Gastroesophageal sphincter (tissue), 4 donors: Measurements from ENCODE around the gene DNAJC11. TPM values are rescaled to one million over a fixed set of nuclear protein-coding genes. Genes with fewer than 3 reads are reported as not detected.

Experiments
- ATAC-seq: fragments of 150-250 bp; one replicate; pipeline ENCODE4 v1.9.1; 2016; ENCODE audit warnings: mild to moderate bottlenecking, moderate library complexity
- H3K27ac ChIP-seq, 4 donors: fragments of 200-600 bp; sonication (generic) in 3 of 4; 1 replicate in 3 of 4; 2 replicates in 1 of 4; pipeline ENCODE4 v1.5.1; 2016 to 2019
- H3K27me3 ChIP-seq: fragments of 200-600 bp; sonication (generic); one replicate; pipeline ENCODE4 v1.5.1; 2019
- H3K36me3 ChIP-seq, 2 donors: fragments of 200-600 bp; sonication (generic); one replicate each; pipeline ENCODE4 v1.5.1; 2019; ENCODE audit warnings: control low read depth in 1 of 2
- H3K4me1 ChIP-seq, 3 donors: fragments of 200-600 bp; sonication (generic); 1 replicate in 2 of 3; 2 replicates in 1 of 3; pipeline ENCODE4 v1.5.1; 2016 to 2019; ENCODE audit warnings: control low read depth in 2 of 3
- H3K4me3 ChIP-seq, 2 donors: fragments of 200-600 bp; sonication (generic); one replicate each; pipeline ENCODE4 v1.5.1; 2019; ENCODE audit warnings: mild to moderate bottlenecking in 1 of 2, moderate library complexity in 1 of 2
- H3K9me3 ChIP-seq, 3 donors: fragments of 200-600 bp; sonication (generic); one replicate each; pipeline ENCODE4 v1.5.1; 2017 to 2019; ENCODE audit warnings: control low read depth in 2 of 3
- CTCF ChIP-seq, 4 experiments: fragments of 200-600 bp in 2 of 4; fragments of 450-650 bp in 2 of 4; sonication (generic) in 1 of 4; IDR thresholded peaks; one replicate each; pipeline ENCODE4 v1.5.1; 2017 to 2019; ENCODE audit warnings: antibody characterized with exemption in 4 of 4, mild to moderate bottlenecking in 2 of 4, moderate library complexity in 2 of 4
- EP300 ChIP-seq: sonication (generic); formaldehyde crosslinking; IDR thresholded peaks from one replicate; pipeline ENCODE4 v1.6.1; 2017; ENCODE audit warnings: antibody characterized with exemption, mild to moderate bottlenecking
- POLR2A ChIP-seq, 2 donors: fragments of 450-650 bp; IDR thresholded peaks; one replicate each; pipeline ENCODE4 v1.6.1; 2017; ENCODE audit warnings: antibody characterized with exemption in 2 of 2, mild to moderate bottlenecking in 2 of 2, moderate library complexity in 1 of 2
- POLR2AphosphoS5 ChIP-seq: sonication (generic); formaldehyde crosslinking; IDR thresholded peaks from one replicate; pipeline ENCODE4 v1.6.1; 2017; ENCODE audit warnings: antibody characterized with exemption
- WGBS, 2 donors: methylation state at CpG; one replicate each; pipeline ENCODE4 v1.1.5; 2018; ENCODE audit warnings: low coverage in 1 of 2; 5-methylcytosine and 5-hydroxymethylcytosine counted together
- total RNA-seq, 4 donors: library from RNA; depleted of rRNA; stranded (reverse); fragments of >200 nt; gene quantifications; one replicate each; pipeline ENCODE4 v1.1.0, GENCODE V29; 2016

DNAJC11 gene
- total RNA-seq, 4 donors from 2014 or later = 20.9 to 51.7 (median 30.8) TPM

GRCh38 chr1:6660415-6661049 lies 41.1 kb downstream of the DNAJC11 start:
- no peaks in the 10 kb centered on the region for H3K27me3 ChIP-seq
- H3K9me3 ChIP-seq = no peaks in the 10 kb centered on the region
- H3K4me1 ChIP-seq = no peaks in the 10 kb centered on the region
- no peak overlapping the region for H3K27ac ChIP-seq
- WGBS, 2 donors = 74 to 84% methylated on average over 6 to 7 of the region's 7 CpGs
- no peak for TF ChIP-seq POLR2A (IDR thresholded peaks at IDR 0.05)
- no peak for TF ChIP-seq POLR2AphosphoS5
- no peak for TF ChIP-seq CTCF (IDR thresholded peaks at IDR 0.05)
- no peak for TF ChIP-seq EP300
- peaks cover 0 to 41% of the 10 kb centered on the region in 2 donors for H3K36me3 ChIP-seq
- H3K4me3 ChIP-seq = no peak overlapping the region
- no peak for ATAC-seq

- peaks cover 0 to 37% of the 10 kb centered on the region in 2 donors for H3K36me3 ChIP-seq
- WGBS, 2 donors = 86 to 88% methylated on average over 5 of the region's 5 CpGs
- H3K4me1 ChIP-seq = no peaks in the 10 kb centered on the region
- H3K9me3 ChIP-seq = no peaks in the 10 kb centered on the region
- TF ChIP-seq POLR2AphosphoS5 (no peak), CTCF (IDR thresholded peaks at IDR 0.05) (no peak), POLR2A (IDR thresholded peaks at IDR 0.05) (no peak), EP300 (no peak)
- H3K4me3 ChIP-seq = no peak overlapping the region
- no peak overlapping the region for H3K27ac ChIP-seq
- ATAC-seq = no peak
- no peaks in the 10 kb centered on the region for H3K27me3 ChIP-seq
These were observed 43.1 kb downstream of the DNAJC11 start for GRCh38 chr1:6658359-6659060.

GRCh38 chr1:6657138-6657537 lies 44.5 kb downstream of the DNAJC11 start:
- H3K4me1 ChIP-seq = no peaks in the 10 kb centered on the region
- no peaks in the 10 kb centered on the region for H3K9me3 ChIP-seq
- 68 to 100% methylated on average over 1 to 4 of the region's 6 CpGs for WGBS, 2 donors
- no peak overlapping the region for H3K27ac ChIP-seq
- no peaks in the 10 kb centered on the region for H3K27me3 ChIP-seq
- H3K4me3 ChIP-seq = no peak overlapping the region
- ATAC-seq = no peak
- no peak for TF ChIP-seq POLR2A (IDR thresholded peaks at IDR 0.05)
- no peak for TF ChIP-seq EP300
- TF ChIP-seq POLR2AphosphoS5 = no peak
- no peak for TF ChIP-seq CTCF (IDR thresholded peaks at IDR 0.05)
- H3K36me3 ChIP-seq = peaks cover 0 to 43% of the 10 kb centered on the region in 2 donors

- Histone ChIP-seq H3K4me3 (no peak overlapping the region), H3K36me3 (peaks cover 0 to 73% of the 10 kb centered on the region in 2 donors), H3K27ac (no peak overlapping the region), H3K9me3 (no peaks in the 10 kb centered on the region), H3K27me3 (no peaks in the 10 kb centered on the region), H3K4me1 (no peaks in the 10 kb centered on the region)
- no peak for TF ChIP-seq EP300
- no peak for TF ChIP-seq CTCF (IDR thresholded peaks at IDR 0.05)
- no peak for TF ChIP-seq POLR2A (IDR thresholded peaks at IDR 0.05)
- TF ChIP-seq POLR2AphosphoS5 = no peak
- WGBS, 2 donors = 86 to 91% methylated on average over 6 to 18 of the region's 23 CpGs
- no peak for ATAC-seq
These were observed 48.0 kb downstream of the DNAJC11 start for GRCh38 chr1:6653436-6654290.
